Bronchus fibroblast of lung (primary cell): Measurements from ENCODE around the gene C11orf42. TPM values are rescaled to one million over a fixed set of nuclear protein-coding genes. Genes with fewer than 3 reads are reported as not detected.

Experiments
- total RNA-seq: library from RNA; depleted of rRNA; stranded (reverse); fragments of >200 nt; gene quantifications from 2 replicates; pipeline ENCODE4 v1.2.3, GENCODE V29; 2015

C11orf42 gene
- total RNA-seq = not detected in 2 replicates

GRCh38 chr11:6205366-6205765, at the start of gene C11orf42:
C11orf42 (plus strand) TSS chr11:6205557; CDS start chr11:6205616, 59 bp downstream.

DNA sequence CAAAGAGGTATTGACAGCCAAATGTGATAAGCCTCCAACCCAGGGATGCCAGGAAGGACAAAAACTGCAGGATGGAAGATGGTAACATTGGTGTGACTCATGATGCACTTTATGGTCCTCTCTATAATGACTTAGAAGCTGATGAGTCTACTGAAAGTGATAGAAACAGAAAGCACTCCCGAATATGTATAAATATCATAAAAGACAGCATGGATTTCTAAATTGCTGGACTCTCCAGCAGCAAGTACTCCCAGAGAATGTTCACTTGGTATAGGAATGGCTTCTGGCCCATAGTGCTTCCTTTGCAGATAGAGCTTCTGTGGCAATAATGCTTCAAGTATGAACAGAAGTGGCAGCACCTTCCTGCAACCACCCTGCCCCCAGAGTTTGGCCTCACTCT, 35.1 kb upstream of the C11orf42 start, which contains the start of gene OR52B2:
TSS of gene OR52B2 (minus strand) at position 101 of the 400 bp plus-strand sequence. CDS start at position 101, 0 bp downstream.

DNA sequence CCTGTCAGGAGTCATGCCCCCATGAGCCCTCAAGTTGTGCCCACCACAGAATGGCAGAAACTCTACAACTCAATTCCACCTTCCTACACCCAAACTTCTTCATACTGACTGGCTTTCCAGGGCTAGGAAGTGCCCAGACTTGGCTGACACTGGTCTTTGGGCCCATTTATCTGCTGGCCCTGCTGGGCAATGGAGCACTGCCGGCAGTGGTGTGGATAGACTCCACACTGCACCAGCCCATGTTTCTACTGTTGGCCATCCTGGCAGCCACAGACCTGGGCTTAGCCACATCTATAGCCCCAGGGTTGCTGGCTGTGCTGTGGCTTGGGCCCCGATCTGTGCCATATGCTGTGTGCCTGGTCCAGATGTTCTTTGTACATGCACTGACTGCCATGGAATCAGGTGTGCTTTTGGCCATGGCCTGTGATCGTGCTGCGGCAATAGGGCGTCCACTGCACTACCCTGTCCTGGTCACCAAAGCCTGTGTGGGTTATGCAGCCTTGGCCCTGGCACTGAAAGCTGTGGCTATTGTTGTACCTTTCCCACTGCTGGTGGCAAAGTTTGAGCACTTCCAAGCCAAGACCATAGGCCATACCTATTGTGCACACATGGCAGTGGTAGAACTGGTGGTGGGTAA, 6.1 kb upstream of the C11orf42 start, which contains the start of gene OR52W1:
TSS of gene OR52W1 (plus strand) at position 51 of the 637 bp plus-strand sequence. CDS start at position 51, 0 bp downstream.

DNA sequence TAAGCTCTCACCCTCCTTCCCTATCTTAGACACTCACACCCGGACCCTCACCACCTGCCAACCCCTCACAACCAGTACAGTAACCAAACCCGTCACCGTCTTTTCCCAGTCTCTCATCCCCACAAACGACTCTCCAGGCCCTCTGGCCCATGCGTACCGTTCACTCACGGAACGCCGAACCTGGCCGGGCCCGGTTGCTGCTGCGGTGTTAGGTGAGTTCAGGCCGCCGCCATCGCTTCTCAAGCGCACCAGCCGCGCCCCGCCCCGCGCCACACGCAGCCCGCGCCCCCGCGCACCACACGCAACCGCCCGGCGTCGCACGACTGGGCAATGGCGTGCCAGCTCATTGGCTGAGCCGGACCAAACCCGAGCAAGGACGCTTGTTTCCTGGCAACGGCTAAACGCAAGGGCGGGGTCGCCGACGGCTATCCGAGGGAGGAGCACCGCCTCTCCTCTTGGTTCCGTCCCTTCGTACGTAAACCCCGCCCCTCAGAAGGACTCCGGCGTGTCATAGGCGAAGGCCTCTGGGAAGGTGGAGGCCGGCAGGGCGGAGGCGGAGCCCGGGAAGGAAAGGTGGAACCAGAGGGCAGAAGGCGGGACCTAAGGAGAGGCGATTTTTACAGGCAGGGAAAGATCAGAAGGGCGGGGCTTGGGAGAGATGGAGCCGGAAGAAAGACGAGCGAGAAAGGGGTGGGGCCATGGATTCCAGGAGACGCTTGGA, 29.2 kb downstream of the C11orf42 start, which contains the start of gene FHIP1B:
TSS of gene FHIP1B (minus strand) at position 250 of the 721 bp plus-strand sequence. CDS start 10,120 bp downstream, outside the sequence.

DNA sequence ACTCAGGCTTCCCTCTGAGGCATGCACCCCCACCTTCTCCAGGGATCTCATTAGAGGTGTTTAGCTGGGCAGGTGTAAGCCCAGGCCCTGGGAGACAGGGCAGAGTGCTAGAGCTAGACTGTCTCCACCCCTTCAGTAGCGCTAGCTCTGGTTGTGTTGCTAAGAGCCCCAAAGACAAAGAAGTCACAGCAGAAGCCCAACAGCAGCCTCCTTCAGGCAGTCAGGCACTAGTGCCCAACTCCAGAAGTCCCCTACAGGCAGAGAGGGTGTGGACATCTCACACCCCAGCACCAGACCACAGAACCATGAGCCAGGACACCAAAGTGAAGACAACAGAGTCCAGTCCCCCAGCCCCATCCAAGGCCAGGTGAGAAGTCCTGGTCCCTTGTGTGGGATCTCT, 33.5 kb downstream of the C11orf42 start, which contains the start of gene CNGA4:
TSS of gene CNGA4 (plus strand) at position 188 of the 400 bp plus-strand sequence. CDS start at position 306, 118 bp downstream.

Other genes with a start within 250 kb of the C11orf42 start
- gene OR56A5, start 237.1 kb upstream of the C11orf42 start, total RNA-seq = not detected in 2 replicates
- gene OR52L1, start 218.6 kb upstream of the C11orf42 start, total RNA-seq = not detected in 2 replicates
- gene OR56A4, start 198.6 kb upstream of the C11orf42 start, total RNA-seq = not detected in 2 replicates
- not detected in 2 replicates for gene OR56A1, start 174.8 kb upstream of the C11orf42 start, total RNA-seq
- not detected in 2 replicates for gene OR56B4, start 97.9 kb upstream of the C11orf42 start, total RNA-seq
- gene OR52B2, start 35.2 kb upstream of the C11orf42 start, total RNA-seq = not detected in 2 replicates
- not detected in 2 replicates for gene OR52W1, start 6.3 kb upstream of the C11orf42 start, total RNA-seq
- gene FHIP1B, start 29.1 kb downstream of the C11orf42 start, total RNA-seq = 9.4 and 10.7 TPM in 2 replicates
- gene CNGA4, start 33.5 kb downstream of the C11orf42 start, total RNA-seq = not detected in 2 replicates
- gene CCKBR, start 54.3 kb downstream of the C11orf42 start, total RNA-seq = not detected in 2 replicates
- gene CAVIN3, start 114.9 kb downstream of the C11orf42 start, total RNA-seq = 338 and 354 TPM in 2 replicates
- 47.6 and 53.0 TPM in 2 replicates for gene SMPD1, start 184.9 kb downstream of the C11orf42 start, total RNA-seq
- gene APBB1, start 213.5 kb downstream of the C11orf42 start, total RNA-seq = 41.0 and 42.2 TPM in 2 replicates
- gene HPX, start 235.4 kb downstream of the C11orf42 start, total RNA-seq = 0.45 and 0.50 TPM in 2 replicates